Gastrocnemius medialis (tissue), 4 donors: ENCODE data around the gene EPS8.

Experiments
- CTCF ChIP-seq, 5 experiments: fragments of 450-650 bp in 3 of 5; fragments of 200-600 bp in 2 of 5; sonication (generic) in 2 of 5; IDR thresholded peaks in 4 of 5; conservative IDR thresholded peaks in 1 of 5; 1 replicate in 4 of 5; 2 replicates in 1 of 5; pipeline ENCODE4 v1.5.1; 2016 to 2019; ENCODE audit warnings: antibody characterized with exemption in 5 of 5, mild to moderate bottlenecking in 3 of 5, moderate library complexity in 3 of 5
- POLR2A ChIP-seq, 2 donors: fragments of 450-650 bp; IDR thresholded peaks; one replicate each; pipeline ENCODE4 v1.6.1; 2017; ENCODE audit warnings: antibody characterized with exemption in 2 of 2, mild to moderate bottlenecking in 2 of 2, moderate library complexity in 2 of 2

DNA sequence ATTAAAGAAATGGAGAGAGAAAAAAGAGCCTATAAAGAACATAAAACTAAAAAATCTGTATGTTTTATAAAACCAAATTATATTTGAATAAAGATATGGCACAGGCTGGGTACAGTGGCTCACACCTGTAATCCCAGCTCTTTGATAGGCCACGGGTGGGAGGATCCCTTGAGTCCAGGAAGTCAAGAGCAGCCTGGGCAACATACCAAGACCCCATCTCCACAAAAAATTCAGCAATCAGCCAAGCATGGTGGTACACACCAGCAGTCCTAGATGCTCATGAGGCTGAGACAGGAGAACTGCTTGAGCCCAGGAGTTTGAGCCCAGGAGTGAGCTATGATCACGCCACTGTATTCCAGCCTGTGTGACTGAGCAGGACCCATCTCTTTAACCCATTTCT is 74.9 kb downstream of the EPS8 start:
- TF ChIP-seq CTCF (IDR thresholded peaks at IDR 0.05 in 4 of 5, conservative IDR thresholded peaks at IDR 0.05 in 1 of 5) (no peak), POLR2A (IDR thresholded peaks at IDR 0.05) (no peak)
